ENCODE results near the gene TMEM229B.

Gene TMEM229B

DNA sequence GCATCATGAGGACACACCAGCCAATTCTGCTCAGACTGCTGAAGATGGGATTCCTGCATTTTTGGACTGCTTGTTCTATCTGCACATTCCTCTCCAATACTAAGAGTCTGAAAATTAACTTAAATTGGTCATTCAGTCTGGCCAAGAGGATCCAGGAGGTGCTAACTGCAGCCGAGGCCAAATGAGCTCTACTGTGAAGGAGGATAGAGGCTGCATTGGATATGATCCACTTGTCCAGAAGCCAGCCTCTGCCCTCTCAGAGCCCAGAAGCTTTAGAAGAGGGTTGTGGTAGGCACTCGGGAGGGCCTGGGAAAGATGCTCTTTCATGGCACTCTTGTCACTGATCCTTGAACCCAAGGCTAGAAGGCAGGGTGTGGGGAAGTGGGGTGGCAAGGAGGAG is 39.4 kb downstream of the TMEM229B start:
- no peak overlapping the region for H3K4me3 ChIP-seq (replicated peaks; ENCODE audit: low read depth, low read length)
- TF ChIP-seq, protein P1, sequence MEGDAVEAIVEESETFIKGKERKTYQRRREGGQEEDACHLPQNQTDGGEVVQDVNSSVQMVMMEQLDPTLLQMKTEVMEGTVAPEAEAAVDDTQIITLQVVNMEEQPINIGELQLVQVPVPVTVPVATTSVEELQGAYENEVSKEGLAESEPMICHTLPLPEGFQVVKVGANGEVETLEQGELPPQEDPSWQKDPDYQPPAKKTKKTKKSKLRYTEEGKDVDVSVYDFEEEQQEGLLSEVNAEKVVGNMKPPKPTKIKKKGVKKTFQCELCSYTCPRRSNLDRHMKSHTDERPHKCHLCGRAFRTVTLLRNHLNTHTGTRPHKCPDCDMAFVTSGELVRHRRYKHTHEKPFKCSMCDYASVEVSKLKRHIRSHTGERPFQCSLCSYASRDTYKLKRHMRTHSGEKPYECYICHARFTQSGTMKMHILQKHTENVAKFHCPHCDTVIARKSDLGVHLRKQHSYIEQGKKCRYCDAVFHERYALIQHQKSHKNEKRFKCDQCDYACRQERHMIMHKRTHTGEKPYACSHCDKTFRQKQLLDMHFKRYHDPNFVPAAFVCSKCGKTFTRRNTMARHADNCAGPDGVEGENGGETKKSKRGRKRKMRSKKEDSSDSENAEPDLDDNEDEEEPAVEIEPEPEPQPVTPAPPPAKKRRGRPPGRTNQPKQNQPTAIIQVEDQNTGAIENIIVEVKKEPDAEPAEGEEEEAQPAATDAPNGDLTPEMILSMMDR (IDR thresholded peaks at IDR 0.05; ENCODE audit: low read length, missing control alignments) = no peak
- no peak for DNase-seq (ENCODE audit: low read depth)

DNA sequence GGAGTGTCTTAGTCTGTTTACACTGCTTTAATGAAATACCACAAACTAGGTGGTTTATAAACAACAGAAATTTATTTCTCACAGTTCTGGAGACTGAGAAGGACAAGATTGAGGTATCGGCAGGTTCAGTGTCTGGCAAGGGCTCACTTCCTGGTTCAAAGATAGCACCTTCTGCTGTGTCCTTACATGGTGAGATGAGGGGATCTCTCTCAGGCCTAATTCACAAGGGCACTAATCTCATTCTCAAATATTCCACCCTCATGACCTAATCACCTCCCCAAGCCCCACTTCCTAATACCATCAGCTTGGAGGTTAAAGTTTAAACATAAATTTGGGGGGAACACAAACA is 41.5 kb downstream of the TMEM229B start:
- TF ChIP-seq, protein P1 (IDR thresholded peaks at IDR 0.05; ENCODE audit: low read length, missing control alignments) = no peak
- DNase-seq (ENCODE audit: low read depth) = no peak
- H3K4me3 ChIP-seq (replicated peaks; ENCODE audit: low read depth, low read length) = no peak overlapping the region

DNA sequence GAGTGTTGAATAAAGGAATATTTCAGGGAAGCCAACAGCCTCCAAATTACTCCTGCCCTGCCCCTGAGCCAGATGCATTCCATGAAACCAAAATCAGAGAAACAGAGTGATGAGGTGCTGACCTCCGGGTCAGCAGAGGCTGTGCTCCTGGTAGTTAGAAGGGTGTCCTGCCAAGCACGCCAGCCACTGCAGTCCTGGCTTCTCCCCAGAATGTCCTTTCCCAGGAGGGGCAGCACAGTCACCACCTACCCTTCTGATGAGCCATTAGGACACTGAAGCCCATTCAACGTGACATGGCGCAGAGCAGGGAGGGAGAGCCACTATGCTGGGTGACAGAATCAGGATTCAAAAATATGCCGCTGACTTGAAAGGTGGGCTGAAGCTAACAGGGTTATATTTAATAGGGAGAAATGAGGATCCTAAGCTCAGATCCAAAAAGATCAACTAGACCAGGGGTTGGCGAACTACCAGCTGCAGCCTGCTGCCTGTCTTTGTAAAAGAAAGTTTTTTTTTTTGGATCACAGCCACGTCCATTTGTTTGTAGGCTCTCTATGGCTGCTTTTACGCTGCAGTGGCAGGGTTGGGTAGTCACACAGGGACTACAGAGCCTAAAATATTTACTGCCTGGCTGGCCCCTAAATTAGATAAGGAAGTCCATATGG is 42.0 kb downstream of the TMEM229B start:
- H3K4me3 ChIP-seq (replicated peaks; ENCODE audit: low read depth, low read length) = no peak overlapping the region
- no peak for DNase-seq (ENCODE audit: low read depth)
- TF ChIP-seq, protein P1 (IDR thresholded peaks at IDR 0.05; ENCODE audit: low read length, missing control alignments) = no peak

GRCh38 chr14:67444395-67444794 is 44.1 kb downstream of the TMEM229B start:
- DNase-seq (ENCODE audit: low read depth) = no peak
- no peak overlapping the region for H3K4me3 ChIP-seq (replicated peaks; ENCODE audit: low read depth, low read length)
- TF ChIP-seq, protein P1 (IDR thresholded peaks at IDR 0.05; ENCODE audit: low read length, missing control alignments) = no peak

GRCh38 chr14:67442139-67442906 is 46.2 kb downstream of the TMEM229B start:
- H3K4me3 ChIP-seq (replicated peaks; ENCODE audit: low read depth, low read length) = no peak overlapping the region
- TF ChIP-seq, protein P1 (IDR thresholded peaks at IDR 0.05; ENCODE audit: low read length, missing control alignments) = no peak
- DNase-seq (ENCODE audit: low read depth) = no peak

DNA sequence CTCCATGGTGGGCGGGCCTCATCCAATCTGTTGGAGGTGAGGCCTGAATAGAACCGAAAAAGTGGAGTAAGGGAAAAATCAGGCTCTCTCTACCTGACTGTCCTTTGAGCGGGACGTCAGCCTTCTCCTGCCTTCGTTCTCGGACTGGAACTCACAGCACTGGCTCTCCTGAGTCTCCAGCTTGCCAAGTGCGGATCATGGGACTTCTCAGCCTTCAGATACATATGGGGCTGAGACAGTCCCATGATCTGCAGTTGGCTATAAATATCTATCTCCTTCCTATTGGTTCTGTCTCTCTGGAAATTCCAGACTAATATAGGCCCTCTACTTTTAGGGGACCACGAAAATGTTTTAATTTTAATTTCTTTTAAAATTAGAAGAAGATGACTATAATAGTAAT is 46.8 kb downstream of the TMEM229B start:
- H3K4me3 ChIP-seq (replicated peaks; ENCODE audit: low read depth, low read length) = no peak overlapping the region
- TF ChIP-seq, protein P1 (IDR thresholded peaks at IDR 0.05; ENCODE audit: low read length, missing control alignments) = no peak
- DNase-seq (ENCODE audit: low read depth) = no peak

Data from fibroblast of pulmonary artery (primary cell).